AG04450 (cell line): Measurements from ENCODE around the gene STK38L. TPM values are rescaled to one million over a fixed set of nuclear protein-coding genes. Genes with fewer than 3 reads are reported as not detected.

Source experiments
- CTCF ChIA-PET: fragments of 300-600, 350-600 bp; formaldehyde crosslinking; extraction: SDS; loops from one replicate; lab custom pipeline; 2022; ENCODE audit warnings: antibody characterized with exemption, inconsistent platforms; lab: Charles Lee
- POLR2A ChIA-PET: fragments of 350-600 bp; formaldehyde crosslinking; extraction: SDS; loops from one replicate; lab custom pipeline; 2021; ENCODE audit warnings: antibody characterized with exemption, inconsistent platforms; lab: Yijun Ruan, JAX
- DNase-seq: peaks from one replicate; pipeline ENCODE4 v3.0.0-alpha.2; 2011; ENCODE audit warnings: low read depth, low spot score
- H3K27ac ChIP-seq: one replicate; pipeline ENCODE4 v1.5.1; 2012; ENCODE audit warnings: low read depth, low read length, control low read depth
- H3K27me3 ChIP-seq: one replicate; pipeline ENCODE4 v1.6.0; 2012; ENCODE audit warnings: low read length; ENCODE audit not compliant: control insufficient read depth, insufficient read depth
- H3K4me3 ChIP-seq: 2 replicates; pipeline ENCODE4 v1.5.1; 2011; ENCODE audit warnings: mild to moderate bottlenecking, low read depth, low read length, control low read depth
- H3K9me3 ChIP-seq: 2 replicates; pipeline ENCODE4 v1.5.1; 2012; ENCODE audit warnings: low read length; ENCODE audit not compliant: control insufficient read depth, insufficient read depth
- polyA plus RNA-seq: library from polyadenylated mRNA; depleted of rRNA; stranded (reverse); fragments of >200 nt; gene quantifications from 2 replicates; pipeline ENCODE4 v1.2.3, GENCODE V29; 2011
- TF ChIP-seq, protein P1 (sequence below): IDR thresholded peaks from 2 replicates; pipeline ENCODE4 v1.5.1; 2011; ENCODE audit warnings: low read depth, low read length, control low read depth, inconsistent platforms

The STK38L gene
- polyA plus RNA-seq, 1 experiment = 18.4 TPM

- H3K27me3 ChIP-seq = no peaks in the 10 kb centered on the region
- H3K4me3 ChIP-seq = no peak overlapping the region
- TF ChIP-seq, protein P1, sequence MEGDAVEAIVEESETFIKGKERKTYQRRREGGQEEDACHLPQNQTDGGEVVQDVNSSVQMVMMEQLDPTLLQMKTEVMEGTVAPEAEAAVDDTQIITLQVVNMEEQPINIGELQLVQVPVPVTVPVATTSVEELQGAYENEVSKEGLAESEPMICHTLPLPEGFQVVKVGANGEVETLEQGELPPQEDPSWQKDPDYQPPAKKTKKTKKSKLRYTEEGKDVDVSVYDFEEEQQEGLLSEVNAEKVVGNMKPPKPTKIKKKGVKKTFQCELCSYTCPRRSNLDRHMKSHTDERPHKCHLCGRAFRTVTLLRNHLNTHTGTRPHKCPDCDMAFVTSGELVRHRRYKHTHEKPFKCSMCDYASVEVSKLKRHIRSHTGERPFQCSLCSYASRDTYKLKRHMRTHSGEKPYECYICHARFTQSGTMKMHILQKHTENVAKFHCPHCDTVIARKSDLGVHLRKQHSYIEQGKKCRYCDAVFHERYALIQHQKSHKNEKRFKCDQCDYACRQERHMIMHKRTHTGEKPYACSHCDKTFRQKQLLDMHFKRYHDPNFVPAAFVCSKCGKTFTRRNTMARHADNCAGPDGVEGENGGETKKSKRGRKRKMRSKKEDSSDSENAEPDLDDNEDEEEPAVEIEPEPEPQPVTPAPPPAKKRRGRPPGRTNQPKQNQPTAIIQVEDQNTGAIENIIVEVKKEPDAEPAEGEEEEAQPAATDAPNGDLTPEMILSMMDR = no peak
- no peaks in the 10 kb centered on the region for H3K9me3 ChIP-seq
- no peak overlapping the region for H3K27ac ChIP-seq
- CTCF ChIA-PET = no interaction called here
- no peak for DNase-seq
- POLR2A ChIA-PET = interaction anchor here (0.6 kb wide), 1 partner anchor 12 kb away, joined by 7 read pairs; no protein-coding TSS in a partner anchor
These were observed 47.8 kb downstream of the STK38L start for GRCh38 chr12:27291862-27292261.

- Histone ChIP-seq H3K4me3 (no peak overlapping the region), H3K9me3 (no peaks in the 10 kb centered on the region), H3K27ac (no peak overlapping the region), H3K27me3 (no peaks in the 10 kb centered on the region)
- TF ChIP-seq, protein P1 = no peak
- ChIA-PET CTCF (no interaction called here), POLR2A (interaction anchor here (0.6 kb wide), 1 partner anchor 11 kb away, joined by 7 read pairs; no protein-coding TSS in a partner anchor)
- no peak for DNase-seq
These were observed 48.6 kb downstream of the STK38L start for GRCh38 chr12:27292718-27293117.

DNA sequence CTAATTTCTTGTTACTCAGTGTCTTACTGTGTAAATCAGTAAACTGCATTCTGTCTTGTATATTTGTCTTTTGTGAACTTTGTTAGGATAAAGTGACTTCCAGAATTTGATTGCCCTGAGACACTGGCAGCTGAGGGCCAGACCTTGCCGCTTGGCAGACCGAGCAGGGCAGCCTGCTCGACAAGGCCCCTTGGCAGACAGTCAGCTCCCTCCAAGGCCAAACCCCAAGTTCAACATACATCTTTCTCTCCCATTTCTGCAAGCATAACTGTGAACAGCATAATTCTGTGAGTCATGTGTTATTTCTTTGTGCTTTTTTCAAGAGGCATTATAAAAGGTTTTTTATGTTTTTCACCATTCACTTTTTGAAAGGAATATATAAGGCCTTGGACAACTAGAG lies 49.4 kb downstream of the STK38L start:
- Histone ChIP-seq H3K4me3 (no peak overlapping the region), H3K9me3 (no peaks in the 10 kb centered on the region), H3K27ac (no peak overlapping the region), H3K27me3 (no peaks in the 10 kb centered on the region)
- DNase-seq = no peak
- CTCF ChIA-PET = no interaction called here
- POLR2A ChIA-PET = no interaction called here
- TF ChIP-seq, protein P1 = no peak

DNA sequence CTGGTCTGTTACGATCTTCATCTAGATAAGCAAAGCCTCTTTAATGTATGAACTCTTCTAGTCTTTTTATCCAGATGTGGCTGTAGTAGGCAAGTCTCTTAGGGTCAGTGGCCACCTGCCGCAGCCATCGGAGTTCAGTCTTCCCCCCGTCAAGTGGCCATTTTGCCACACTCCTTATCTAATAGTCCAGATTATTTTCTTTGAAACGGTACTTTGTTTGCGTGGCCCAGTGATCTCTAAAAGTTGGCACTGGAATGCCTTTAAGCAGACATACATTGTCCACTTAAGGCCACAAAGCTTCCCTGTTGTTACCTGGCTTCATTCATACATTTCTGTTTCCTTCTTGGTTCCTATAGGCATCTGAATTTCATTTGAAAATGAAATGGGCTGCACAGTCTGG lies 52.6 kb downstream of the STK38L start:
- no peak for DNase-seq
- no peaks in the 10 kb centered on the region for H3K9me3 ChIP-seq
- TF ChIP-seq, protein P1 = no peak
- no peaks in the 10 kb centered on the region for H3K27me3 ChIP-seq
- CTCF ChIA-PET = interaction anchor here (1.0 to 3.1 kb wide), 3 partner anchors 7 to 282 kb away, joined by 3 to 23 read pairs (median 4); no protein-coding TSS in a partner anchor
- POLR2A ChIA-PET = no interaction called here
- no peak overlapping the region for H3K4me3 ChIP-seq
- H3K27ac ChIP-seq = no peak overlapping the region

GRCh38 chr12:27297566-27297965 lies 53.5 kb downstream of the STK38L start:
- H3K9me3 ChIP-seq = no peaks in the 10 kb centered on the region
- ChIA-PET POLR2A (no interaction called here), CTCF (interaction anchor here (1.0 to 3.1 kb wide), 2 partner anchors 9 to 283 kb away, joined by 3 to 23 read pairs; no protein-coding TSS in a partner anchor)
- no peak for DNase-seq
- no peak overlapping the region for H3K4me3 ChIP-seq
- TF ChIP-seq, protein P1 = no peak
- no peak overlapping the region for H3K27ac ChIP-seq
- H3K27me3 ChIP-seq = no peaks in the 10 kb centered on the region
